SHP77 treated with DMSO at 0.1 percent for 48 hours (cell line): ENCODE results near the gene CSNK1E.
A peak's percentile ranks its signal among the peaks of the same experiment; 100 is the strongest.
"Not testable (repeated sequence)": the region's sequence is repeated elsewhere in the genome, so short reads cannot be mapped to it uniquely, and the experiment has no call there.

Source experiments
- DNase-seq: peaks from one replicate; lab custom pipeline; 2025; lab: John Stamatoyannopoulos, UW

The CSNK1E gene

GRCh38 chr22:38317122-38317994, at the start of gene CSNK1E:
Gene CSNK1E (minus strand): TSS chr22:38317433. CDS start chr22:38314157, 3,276 bp downstream.
- peak; percentile 11 for DNase-seq

- DNase-seq, result not testable (repeated sequence)
Measured at GRCh38 chr22:38365829-38366228, 48.6 kb upstream of the CSNK1E start.

- not testable (repeated sequence) for DNase-seq
Measured at GRCh38 chr22:38365174-38365573, 47.9 kb upstream of the CSNK1E start.

DNA sequence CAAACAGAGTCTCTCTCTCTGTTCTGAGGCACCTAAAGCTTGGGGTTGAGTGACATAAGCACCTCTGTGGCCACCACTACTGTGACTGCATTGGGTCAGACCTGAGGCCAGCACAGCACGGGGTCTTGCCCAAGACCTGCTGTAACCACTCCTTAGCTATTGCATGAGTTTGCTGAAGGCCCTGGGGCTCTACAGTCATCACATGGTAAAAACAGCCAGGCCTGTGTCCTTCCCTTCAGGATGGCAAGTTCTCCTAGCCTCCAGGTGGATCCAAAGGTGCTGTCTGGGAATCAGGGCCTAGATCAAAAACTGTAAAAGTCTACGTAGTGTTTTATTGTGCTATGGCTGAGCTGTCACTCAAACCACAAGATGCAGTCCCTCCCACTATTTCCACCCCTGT, 43.3 kb upstream of the CSNK1E start:
- not testable (repeated sequence) for DNase-seq

GRCh38 chr22:38359817-38360216, 42.6 kb upstream of the CSNK1E start:
- DNase-seq, result not testable (repeated sequence)

DNA sequence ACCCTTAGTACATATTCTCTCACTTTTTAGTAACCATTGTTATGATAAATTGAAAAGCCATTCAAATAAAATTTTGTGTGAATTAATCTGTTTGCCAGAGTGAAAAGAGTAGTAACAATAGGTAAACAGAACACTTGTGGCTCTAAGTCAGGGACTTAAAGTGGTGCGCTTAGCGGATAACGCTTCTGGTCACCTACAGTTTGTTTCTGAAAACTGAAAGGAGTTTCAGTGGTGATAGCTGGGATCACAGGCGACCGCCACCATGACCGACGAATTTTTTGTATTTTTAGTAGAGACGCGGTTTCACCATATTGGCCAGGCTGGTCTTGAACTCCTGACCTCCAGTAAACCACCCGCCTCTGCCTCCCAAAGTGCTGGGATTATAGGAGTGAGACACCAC, 40.7 kb upstream of the CSNK1E start:
- not testable (repeated sequence) for DNase-seq

- DNase-seq, result no peak
Measured at GRCh38 chr22:38355275-38355674, 38.0 kb upstream of the CSNK1E start.

GRCh38 chr22:38353701-38354100, 36.5 kb upstream of the CSNK1E start:
- DNase-seq, result no peak

GRCh38 chr22:38353142-38353629, 36.0 kb upstream of the CSNK1E start:
- DNase-seq, result no peak

DNA sequence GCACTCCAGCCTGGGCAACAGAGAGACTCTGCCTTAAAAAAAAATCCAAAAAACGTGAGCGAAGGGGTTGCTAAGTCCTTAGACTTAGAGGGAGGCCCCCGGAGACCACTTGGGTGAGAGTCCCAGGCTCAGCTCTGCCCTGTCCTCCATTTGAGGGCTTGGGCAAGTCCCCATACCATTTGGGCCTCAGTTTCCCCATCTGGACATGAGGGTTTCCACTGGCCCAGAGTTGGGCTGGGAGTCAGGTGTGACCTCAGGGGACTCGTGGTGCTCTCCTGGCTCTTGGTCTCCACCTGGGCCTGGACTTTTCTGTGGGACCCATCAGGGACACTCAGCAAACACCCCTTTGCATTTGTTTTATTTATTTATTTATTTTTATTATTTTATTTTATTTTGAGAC, 35.2 kb upstream of the CSNK1E start:
- no peak for DNase-seq

DNA sequence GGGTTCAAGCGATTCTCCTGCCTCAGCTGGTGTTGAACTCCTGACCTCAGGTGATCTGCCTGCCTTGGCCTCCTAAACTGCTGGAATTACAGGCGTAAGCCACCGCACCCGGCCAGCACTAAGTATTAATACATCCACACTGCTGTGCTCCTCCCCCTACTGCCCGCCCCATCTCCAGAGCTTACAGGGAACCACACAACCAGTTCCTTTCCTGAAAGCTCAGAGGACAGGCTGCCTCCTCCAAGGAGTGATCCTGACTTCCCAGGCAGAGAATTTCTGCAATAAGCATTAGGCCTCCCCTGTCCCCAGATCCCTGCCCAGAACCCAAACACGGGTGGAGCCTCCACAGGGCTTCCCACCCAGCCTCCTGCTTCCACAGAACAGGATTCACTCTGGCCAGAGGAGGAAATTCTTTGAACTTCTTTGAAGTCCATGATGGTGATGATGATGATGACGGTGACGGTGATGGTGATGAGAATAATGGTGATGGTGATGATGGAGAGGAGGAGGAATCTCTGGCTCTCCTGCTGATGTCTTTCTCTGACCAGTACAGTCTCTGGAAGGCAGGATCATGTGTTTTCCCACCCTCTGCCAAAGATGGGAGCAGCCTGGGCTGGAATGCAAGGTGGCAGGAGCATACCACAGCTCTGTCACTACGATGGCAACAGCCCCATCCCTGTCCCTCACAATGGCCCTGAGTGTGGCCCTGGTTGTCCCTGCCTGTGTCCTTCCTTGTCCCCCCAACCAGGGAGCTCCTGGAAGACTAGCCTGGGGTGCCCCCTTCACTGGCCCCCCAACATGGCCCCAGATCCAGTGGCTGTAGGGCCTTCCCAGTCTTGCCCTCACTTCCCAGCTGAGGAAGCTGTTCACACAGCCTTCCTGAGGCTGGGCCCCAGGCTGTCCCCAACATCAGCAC, 33.5 kb upstream of the CSNK1E start:
- no peak for DNase-seq

DNA sequence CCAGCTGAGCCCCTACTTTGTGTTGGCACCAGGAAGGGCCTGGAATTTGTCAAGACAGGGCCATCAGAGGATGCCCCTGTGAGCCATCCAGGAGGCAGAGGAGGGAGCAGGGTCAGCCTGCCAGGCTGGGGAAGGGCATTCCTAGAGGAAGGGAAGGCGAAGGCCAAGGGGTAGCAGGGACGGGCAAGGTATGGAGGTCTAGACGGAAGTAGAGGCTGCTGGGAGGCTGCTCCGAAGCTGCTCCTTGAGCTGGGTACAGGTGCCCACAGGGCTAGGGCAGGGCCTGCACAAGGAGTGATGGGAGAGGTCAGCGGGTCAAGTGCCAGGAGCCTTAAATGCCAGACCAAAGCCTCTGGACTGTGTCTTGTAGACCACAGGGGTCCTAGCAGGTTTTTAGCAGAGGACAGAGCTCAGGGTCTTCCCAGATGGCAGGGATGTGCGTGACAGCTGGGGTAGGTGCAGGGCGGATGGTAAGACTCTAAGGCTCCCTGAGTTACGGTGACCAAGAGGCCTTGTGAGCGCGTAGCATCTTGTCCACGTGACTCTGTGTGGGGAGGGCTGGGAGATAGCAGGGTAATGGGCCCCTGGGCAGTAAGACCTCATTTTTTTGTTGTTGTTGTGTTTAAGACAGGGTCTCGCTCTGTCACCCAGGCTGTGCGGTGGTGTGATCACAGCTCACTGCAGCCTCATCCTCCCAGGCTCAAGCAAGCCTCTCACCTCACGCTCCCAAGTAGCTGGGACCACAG, 31.7 kb upstream of the CSNK1E start:
- DNase-seq, result no peak

- no peak for DNase-seq
Measured at GRCh38 chr22:38347944-38348750, 30.9 kb upstream of the CSNK1E start.

GRCh38 chr22:38347181-38347943, 30.1 kb upstream of the CSNK1E start:
- DNase-seq, result no peak

- no peak for DNase-seq
Measured at GRCh38 chr22:38346506-38346905, 29.3 kb upstream of the CSNK1E start.

DNA sequence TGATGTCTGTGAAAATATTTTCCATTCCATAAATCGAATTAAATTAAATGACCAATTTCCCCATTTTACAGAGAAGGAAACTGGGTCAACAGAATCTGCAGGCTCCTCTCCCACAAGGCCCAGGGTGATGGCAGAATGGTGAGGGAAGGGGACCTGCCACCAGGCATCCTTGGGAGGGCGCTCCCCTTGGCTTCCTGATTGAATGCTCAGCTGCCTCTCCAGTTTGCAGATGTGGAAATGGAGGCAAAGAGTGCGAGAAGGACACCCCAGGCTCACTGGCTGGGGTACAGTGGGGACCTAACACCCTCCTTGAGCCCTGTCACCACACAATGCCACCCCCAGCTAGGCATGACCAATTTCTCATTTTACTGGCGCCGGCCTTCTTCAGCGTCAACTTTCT, 28.5 kb upstream of the CSNK1E start:
- no peak for DNase-seq

DNA sequence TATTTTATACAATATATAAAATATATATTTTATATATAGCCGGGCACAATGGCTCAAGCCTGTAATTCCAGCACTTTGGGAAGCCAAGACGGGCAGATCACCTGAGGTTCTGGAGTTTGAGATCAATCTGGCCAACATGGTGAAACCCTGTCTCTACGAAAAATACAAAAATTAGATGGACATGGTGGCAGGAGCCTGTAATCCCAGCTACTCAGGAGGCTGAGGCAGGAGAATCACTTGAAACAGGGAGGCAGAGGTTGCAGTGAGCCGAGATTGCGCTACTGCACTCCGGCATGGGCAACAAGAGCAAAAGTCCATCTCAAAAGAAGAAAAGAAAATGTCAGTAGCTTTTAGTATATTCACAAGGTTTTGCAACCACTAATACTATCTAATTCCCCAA, 22.7 kb upstream of the CSNK1E start:
- DNase-seq, result not testable (repeated sequence)

DNA sequence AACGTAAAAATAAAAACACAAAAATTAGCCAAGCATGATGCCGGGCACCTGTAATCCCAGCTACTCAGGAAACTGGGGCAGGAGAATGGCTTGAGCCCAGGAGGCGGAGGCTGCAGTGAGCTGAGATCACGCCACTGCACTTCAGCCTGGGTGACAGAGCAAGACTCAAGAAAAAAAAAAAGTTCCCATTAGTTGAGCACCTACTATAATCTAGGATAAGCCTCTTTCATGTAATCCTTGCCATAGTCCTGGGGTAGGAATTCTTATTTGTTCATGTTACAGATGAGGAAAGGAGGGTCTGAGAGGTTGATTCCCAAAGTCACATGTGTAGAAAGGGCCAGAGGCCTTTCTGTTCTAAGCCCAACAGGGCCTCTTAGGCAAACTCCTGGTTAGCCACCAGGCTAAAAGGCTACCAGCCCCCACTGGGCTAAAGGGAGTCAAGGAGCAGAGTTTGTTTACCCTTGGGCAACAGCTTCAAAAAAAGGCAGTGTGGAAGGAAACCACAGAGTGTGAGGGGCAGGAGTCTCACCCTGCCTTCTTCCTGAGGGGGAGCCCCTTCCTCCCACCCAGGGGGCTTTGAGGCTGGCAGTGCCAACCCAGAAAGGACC, 21.6 kb upstream of the CSNK1E start:
- no peak for DNase-seq

DNA sequence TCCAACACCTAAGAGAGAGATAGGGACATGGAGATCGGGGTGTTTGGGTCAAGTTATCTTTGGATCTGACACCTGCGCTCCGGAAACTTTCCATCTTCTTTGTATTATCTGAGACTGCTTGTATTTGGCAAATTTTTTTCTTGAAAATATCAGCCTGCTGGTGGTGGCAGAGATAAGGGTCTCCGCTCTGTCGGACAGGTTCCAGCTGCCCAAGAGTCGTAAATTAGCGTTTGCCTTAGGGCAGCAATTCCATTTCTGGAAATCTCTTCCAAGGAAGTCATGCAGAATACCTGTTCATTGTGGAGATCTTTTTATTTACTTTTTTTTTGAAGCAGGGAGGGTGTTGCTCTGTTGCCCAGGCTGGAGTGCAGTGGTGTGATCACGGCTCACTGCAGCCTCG, 19.5 kb upstream of the CSNK1E start:
- no peak for DNase-seq

- no peak for DNase-seq
Measured at GRCh38 chr22:38335077-38335476, 17.8 kb upstream of the CSNK1E start.
